Osteocyte (in vitro differentiated cells): ENCODE data around the gene RPS6KA5. TPM values are rescaled to one million over a fixed set of nuclear protein-coding genes. Genes with fewer than 3 reads are reported as not detected.
"Not testable (repeated sequence)": the region's sequence is repeated elsewhere in the genome, so short reads cannot be mapped to it uniquely, and the experiment has no call there.

Source experiments
- DNase-seq: peaks from one replicate; pipeline ENCODE4 v3.0.0; 2021; ENCODE audit warnings: mixed read lengths; ENCODE audit not compliant: unreplicated experiment; ENCODE audit errors: extremely low spot score
- H3K27ac Mint-ChIP-seq: one replicate; pipeline ENCODE4 v1.8.0; 2021; ENCODE audit warnings: mild to moderate bottlenecking, mixed read lengths; ENCODE audit not compliant: unreplicated experiment
- H3K27me3 Mint-ChIP-seq: one replicate; pipeline ENCODE4 v1.8.0; 2021; ENCODE audit warnings: mixed read lengths; ENCODE audit not compliant: unreplicated experiment
- H3K36me3 Mint-ChIP-seq: one replicate; pipeline ENCODE4 v1.8.0; 2021; ENCODE audit warnings: mixed read lengths; ENCODE audit not compliant: unreplicated experiment
- H3K4me1 Mint-ChIP-seq: one replicate; pipeline ENCODE4 v1.8.0; 2021; ENCODE audit warnings: mixed read lengths; ENCODE audit not compliant: unreplicated experiment
- H3K4me3 Mint-ChIP-seq: one replicate; pipeline ENCODE4 v1.8.0; 2021; ENCODE audit warnings: mild to moderate bottlenecking, moderate library complexity, mixed read lengths; ENCODE audit not compliant: unreplicated experiment
- H3K9me3 Mint-ChIP-seq: one replicate; pipeline ENCODE4 v1.8.0; 2021; ENCODE audit warnings: mixed read lengths; ENCODE audit not compliant: unreplicated experiment
- CTCF ChIP-seq: fragments of 200-600 bp; sonication (generic); IDR thresholded peaks from 2 replicates; pipeline ENCODE4 v1.5.0; 2021; ENCODE audit warnings: antibody characterized with exemption, mild to moderate bottlenecking, moderate library complexity
- long read RNA-seq: library from polyadenylated mRNA; unstranded; transcript quantifications from one replicate; pipeline ENCODE4 v2.0.0, GENCODE V29; 2021
- total RNA-seq: library from RNA; stranded (reverse); gene quantifications from 2 replicates; pipeline ENCODE4 v1.2.1, GENCODE V29; 2021

Gene RPS6KA5
- 2.6 and 3.4 TPM in 2 replicates for total RNA-seq
- long read RNA-seq, full-length matches to known transcripts, result 5 of 10 reads
- long read RNA-seq, partial matches to known transcripts, result 4 of 10 reads
- long read RNA-seq, other reads (novel, unspliced or antisense), result 1 of 10 reads

GRCh38 chr14:91060351-91061055, at the start of gene RPS6KA5:
RPS6KA5 (minus strand) TSS chr14:91060641; CDS start chr14:91060434, 207 bp downstream.
- H3K27me3 Mint-ChIP-seq, result peaks cover 2% of the 10 kb centered on the region
- no peak within 1 kb of the TSS for H3K27ac Mint-ChIP-seq
- peak; percentile 100 for DNase-seq
- peak within 1 kb of the TSS; percentile 68 for H3K4me3 Mint-ChIP-seq
- no peaks in the 10 kb centered on the region for H3K36me3 Mint-ChIP-seq
- H3K9me3 Mint-ChIP-seq, result no peaks in the 10 kb centered on the region
- peaks cover 4% of the 10 kb centered on the region for H3K4me1 Mint-ChIP-seq
- no peak for TF ChIP-seq CTCF

DNA sequence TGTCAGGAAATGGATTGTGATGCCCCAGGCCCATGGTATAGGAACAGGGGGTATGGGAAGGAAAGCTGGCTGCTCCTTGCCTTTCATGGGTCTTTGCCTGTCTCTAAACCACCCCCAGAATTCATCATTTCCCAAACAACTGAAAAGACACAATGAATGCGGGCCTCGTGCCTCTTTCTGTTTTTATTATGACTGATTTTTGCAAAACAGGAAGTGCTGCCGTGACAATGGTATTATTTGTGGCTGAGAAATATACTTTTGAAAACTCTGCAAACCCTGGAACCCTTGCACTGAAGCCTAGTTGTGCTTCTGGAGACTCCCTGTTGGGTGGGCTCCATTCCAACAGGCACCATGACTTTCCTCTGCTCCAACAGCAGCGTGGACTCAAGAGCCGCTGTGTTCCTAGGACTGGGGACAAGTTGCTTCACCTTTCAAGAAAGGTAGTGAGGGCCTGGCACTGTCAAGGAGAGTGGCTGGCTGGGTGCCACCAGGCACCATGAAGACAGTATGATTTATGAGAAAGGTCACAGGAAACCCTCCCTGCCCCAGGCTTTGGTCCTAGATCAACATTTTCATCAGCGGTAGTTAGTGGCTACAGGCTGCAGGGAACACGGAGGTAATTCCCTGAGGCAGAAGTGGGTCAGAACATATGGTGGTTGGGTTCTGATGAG, 48.6 kb upstream of the RPS6KA5 start:
- H3K27ac Mint-ChIP-seq, result peak overlapping the region; percentile 69
- no peaks in the 10 kb centered on the region for H3K27me3 Mint-ChIP-seq
- peaks cover 34% of the 10 kb centered on the region for H3K4me1 Mint-ChIP-seq
- no peaks in the 10 kb centered on the region for H3K9me3 Mint-ChIP-seq
- no peak for TF ChIP-seq CTCF
- no peak for DNase-seq
- no peak overlapping the region for H3K4me3 Mint-ChIP-seq
- H3K36me3 Mint-ChIP-seq, result no peaks in the 10 kb centered on the region

GRCh38 chr14:91103116-91103515, 42.7 kb upstream of the RPS6KA5 start:
- DNase-seq, result no peak
- Mint-ChIP-seq H3K4me3 (no peak overlapping the region), H3K27ac (no peak overlapping the region), H3K36me3 (no peaks in the 10 kb centered on the region), H3K4me1 (peaks cover 5% of the 10 kb centered on the region), H3K27me3 (peaks cover 7% of the 10 kb centered on the region), H3K9me3 (no peaks in the 10 kb centered on the region)
- no peak for TF ChIP-seq CTCF

- Mint-ChIP-seq H3K36me3 (no peaks in the 10 kb centered on the region), H3K27ac (no peak overlapping the region), H3K4me1 (no peaks in the 10 kb centered on the region), H3K4me3 (no peak overlapping the region), H3K9me3 (no peaks in the 10 kb centered on the region), H3K27me3 (peaks cover 11% of the 10 kb centered on the region)
- no peak for DNase-seq
- TF ChIP-seq CTCF, result no peak
Measured at GRCh38 chr14:91100102-91100501, 39.7 kb upstream of the RPS6KA5 start.

- no peaks in the 10 kb centered on the region for H3K9me3 Mint-ChIP-seq
- no peaks in the 10 kb centered on the region for H3K4me1 Mint-ChIP-seq
- no peak for DNase-seq
- no peak overlapping the region for H3K4me3 Mint-ChIP-seq
- no peak overlapping the region for H3K27ac Mint-ChIP-seq
- TF ChIP-seq CTCF, result no peak
- H3K36me3 Mint-ChIP-seq, result no peaks in the 10 kb centered on the region
- H3K27me3 Mint-ChIP-seq, result peaks cover 13% of the 10 kb centered on the region
Measured at GRCh38 chr14:91098591-91098990, 38.1 kb upstream of the RPS6KA5 start.

DNA sequence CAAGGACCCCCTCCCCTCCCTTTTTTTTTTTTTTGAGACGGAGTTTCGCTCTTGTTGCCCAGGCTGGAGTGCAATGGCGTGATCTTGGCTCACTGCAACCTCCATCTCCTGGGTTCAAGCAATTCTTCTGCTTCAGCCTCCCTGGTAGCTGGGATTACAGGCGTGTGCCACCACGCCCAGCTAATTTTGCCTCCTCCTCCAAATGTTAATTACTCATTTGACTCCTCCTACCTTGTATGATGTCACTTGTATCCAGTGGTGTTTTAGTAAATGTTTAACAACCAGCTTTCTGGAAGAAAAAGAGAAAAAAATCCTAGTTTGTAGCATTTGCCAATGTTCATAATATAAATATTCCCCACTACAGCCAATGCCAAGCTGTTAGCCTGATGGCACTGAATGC, 37.2 kb upstream of the RPS6KA5 start:
- DNase-seq, H3K27ac Mint-ChIP-seq, H3K9me3 Mint-ChIP-seq, H3K4me1 Mint-ChIP-seq, H3K4me3 Mint-ChIP-seq, H3K36me3 Mint-ChIP-seq: not testable (repeated sequence)
- peaks cover 14% of the 10 kb centered on the region for H3K27me3 Mint-ChIP-seq
